ENCODE measurements around the gene RNF213.

The RNF213 gene

GRCh38 chr17:80422276-80422675 lies 161.6 kb downstream of the RNF213 start:
- in situ Hi-C loops (cut with HindIII; ENCODE audit: low pct_unique_long_range_greater_than_20kb, low sequenced_read_pairs): no loop called here
- no peak for DNase-seq (ENCODE audit: low read depth in 1 of 2, low spot score in 1 of 2)

DNA sequence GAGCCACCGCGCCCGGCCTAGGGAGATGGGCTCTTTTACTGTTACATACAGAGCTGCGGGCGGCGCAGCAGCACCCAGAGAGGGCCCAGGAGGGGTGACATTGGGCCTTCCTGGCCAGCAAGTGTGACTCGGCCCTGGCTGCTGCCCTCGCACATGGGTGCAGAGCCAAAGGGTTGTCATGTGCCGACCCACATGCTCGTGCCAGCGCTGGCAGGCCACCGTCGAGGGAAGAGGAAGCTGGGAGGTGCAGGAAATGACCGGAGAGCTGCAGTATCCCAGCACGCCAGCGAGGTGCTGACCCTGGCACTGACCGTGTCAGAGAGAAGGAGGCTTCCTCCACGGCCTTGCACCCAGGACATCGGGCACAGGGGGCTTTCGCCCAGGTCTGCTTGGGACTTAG lies 162.3 kb downstream of the RNF213 start:
- DNase-seq (ENCODE audit: low read depth in 1 of 2, low spot score in 1 of 2): no peak
- no peak for TF ChIP-seq JUND (IDR thresholded peaks at IDR 0.05; ENCODE audit: low read depth)
- in situ Hi-C loops (cut with HindIII; ENCODE audit: low pct_unique_long_range_greater_than_20kb, low sequenced_read_pairs): no loop called here

More at GRCh38 chr17:80422276-80422675, 161.6 kb downstream of the RNF213 start:
- TF ChIP-seq JUND (IDR thresholded peaks at IDR 0.05; ENCODE audit: low read depth): no peak

- in situ Hi-C loops (cut with HindIII; ENCODE audit: low pct_unique_long_range_greater_than_20kb, low sequenced_read_pairs): no loop called here
- TF ChIP-seq JUND (IDR thresholded peaks at IDR 0.05; ENCODE audit: low read depth): no peak
- DNase-seq (ENCODE audit: low read depth in 1 of 2, low spot score in 1 of 2): no peak
Observed at GRCh38 chr17:80423536-80424225, 163.0 kb downstream of the RNF213 start.

- no peak for TF ChIP-seq JUND (IDR thresholded peaks at IDR 0.05; ENCODE audit: low read depth)
- no peak for DNase-seq (ENCODE audit: low read depth in 1 of 2, low spot score in 1 of 2)
- in situ Hi-C loops (cut with HindIII; ENCODE audit: low pct_unique_long_range_greater_than_20kb, low sequenced_read_pairs): no loop called here
Observed at GRCh38 chr17:80424261-80424660, 163.6 kb downstream of the RNF213 start.

DNA sequence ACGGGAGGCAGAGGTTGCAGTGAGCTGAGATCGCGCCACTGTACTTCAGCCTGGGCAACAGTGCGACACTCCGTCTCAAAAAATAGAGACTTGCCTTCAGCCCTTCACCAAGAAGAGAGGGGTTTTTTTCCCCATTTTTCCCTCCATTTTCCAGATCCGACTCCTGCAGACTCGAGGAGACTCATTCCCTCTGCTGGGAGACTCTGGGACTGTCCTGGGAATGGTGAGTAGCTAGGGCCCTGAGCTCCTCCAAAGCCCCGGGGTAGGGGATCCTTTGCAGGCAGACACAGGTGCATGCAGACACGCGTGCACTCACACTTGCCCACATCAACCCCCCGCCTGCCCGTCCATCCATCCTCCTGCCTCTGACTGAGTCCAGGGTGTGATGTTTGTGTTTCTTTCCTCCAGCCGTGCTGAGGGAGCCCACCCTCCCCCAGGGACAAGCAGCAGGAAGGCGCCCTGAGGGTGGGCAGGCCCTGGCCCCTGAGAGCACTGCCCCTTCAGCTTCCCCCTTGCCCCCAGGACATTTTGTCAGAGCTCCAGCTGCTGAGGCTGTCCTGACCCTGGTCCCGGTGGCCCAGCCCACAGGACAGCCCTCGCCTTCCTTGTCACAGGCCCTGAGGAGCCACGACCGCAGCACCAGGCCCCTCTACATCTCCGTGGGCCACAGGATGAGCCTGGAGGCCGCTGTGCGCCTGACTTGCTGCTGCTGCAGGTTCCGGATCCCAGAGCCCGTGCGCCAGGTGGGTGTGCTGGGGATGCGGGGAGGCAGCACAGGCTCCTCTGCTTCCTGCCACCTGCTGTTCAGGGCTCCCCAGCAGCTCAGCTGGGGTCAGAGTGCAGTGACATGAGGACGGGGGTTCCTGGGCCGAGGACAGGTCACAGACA lies 164.5 kb downstream of the RNF213 start:
- in situ Hi-C loops (cut with HindIII; ENCODE audit: low pct_unique_long_range_greater_than_20kb, low sequenced_read_pairs): no loop called here
- TF ChIP-seq JUND (IDR thresholded peaks at IDR 0.05; ENCODE audit: low read depth): no peak
- no peak for DNase-seq (ENCODE audit: low read depth in 1 of 2, low spot score in 1 of 2)

GRCh38 chr17:80425835-80426426 lies 165.3 kb downstream of the RNF213 start:
- DNase-seq (ENCODE audit: low read depth in 1 of 2, low spot score in 1 of 2): no peak
- no peak for TF ChIP-seq JUND (IDR thresholded peaks at IDR 0.05; ENCODE audit: low read depth)
- in situ Hi-C loops (cut with HindIII; ENCODE audit: low pct_unique_long_range_greater_than_20kb, low sequenced_read_pairs): no loop called here

DNA sequence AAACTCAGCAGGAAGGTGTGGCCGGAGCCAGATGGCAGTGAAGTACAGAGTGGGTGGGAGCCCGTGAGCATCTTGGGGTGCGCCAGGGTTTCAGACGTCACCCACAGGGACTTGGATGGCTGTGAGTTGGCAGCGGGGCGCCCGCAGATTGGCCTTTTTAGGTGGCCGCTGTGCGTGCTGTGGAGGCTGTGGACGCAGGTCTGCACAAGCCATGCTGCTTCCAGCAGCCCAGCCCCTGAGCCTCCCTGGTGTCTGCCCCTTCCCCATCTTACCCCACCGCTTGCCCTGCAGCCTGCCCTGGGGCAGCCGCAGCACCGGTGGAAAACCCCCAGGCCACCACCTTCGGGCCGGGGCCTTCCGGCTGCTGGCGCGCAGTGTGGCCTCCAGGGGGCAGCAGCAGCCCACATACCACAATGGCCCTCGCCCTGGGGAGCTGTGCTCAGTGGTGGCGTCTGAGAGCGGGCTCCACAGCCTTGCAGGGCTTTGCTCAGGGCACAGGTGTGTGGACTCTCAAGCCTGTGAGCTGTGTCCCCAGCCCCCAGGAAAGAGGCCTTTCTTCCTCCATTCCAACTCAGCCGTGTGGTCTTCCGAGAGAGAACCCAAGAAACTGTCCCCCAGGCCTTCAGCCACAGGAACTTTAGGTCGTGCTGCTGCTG lies 166.1 kb downstream of the RNF213 start:
- in situ Hi-C loops (cut with HindIII; ENCODE audit: low pct_unique_long_range_greater_than_20kb, low sequenced_read_pairs): no loop called here
- peak; percentile 73 to 95 for DNase-seq (ENCODE audit: low read depth in 1 of 2, low spot score in 1 of 2)
- TF ChIP-seq JUND (IDR thresholded peaks at IDR 0.05; ENCODE audit: low read depth): no peak

GRCh38 chr17:80427366-80428282 lies 167.0 kb downstream of the RNF213 start:
- no peak for DNase-seq (ENCODE audit: low read depth in 1 of 2, low spot score in 1 of 2)
- TF ChIP-seq JUND (IDR thresholded peaks at IDR 0.05; ENCODE audit: low read depth): no peak
- in situ Hi-C loops (cut with HindIII; ENCODE audit: low pct_unique_long_range_greater_than_20kb, low sequenced_read_pairs): no loop called here

GRCh38 chr17:80428363-80428762 lies 167.7 kb downstream of the RNF213 start:
- TF ChIP-seq JUND (IDR thresholded peaks at IDR 0.05; ENCODE audit: low read depth): no peak
- no peak for DNase-seq (ENCODE audit: low read depth in 1 of 2, low spot score in 1 of 2)
- in situ Hi-C loops (cut with HindIII; ENCODE audit: low pct_unique_long_range_greater_than_20kb, low sequenced_read_pairs): no loop called here

DNA sequence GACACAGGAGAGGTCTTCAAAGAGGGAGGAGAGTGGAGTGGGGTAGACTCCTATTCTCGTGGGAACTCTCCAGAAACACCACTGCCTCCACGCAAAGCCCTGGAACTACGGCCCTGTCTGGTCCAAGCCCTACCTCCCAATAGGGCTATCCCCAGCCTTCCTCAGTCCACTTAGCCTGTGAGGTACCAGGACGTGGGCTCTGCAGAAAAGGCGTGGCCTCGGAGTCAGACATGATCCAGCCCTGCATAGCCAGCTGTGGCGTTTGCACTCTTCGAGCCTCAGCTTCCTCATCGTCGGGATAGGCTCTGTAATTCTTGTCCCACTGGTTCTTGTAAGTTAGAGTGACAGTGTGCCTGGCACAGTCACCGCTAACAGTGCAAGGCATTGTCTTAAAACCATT lies 168.1 kb downstream of the RNF213 start:
- TF ChIP-seq JUND (IDR thresholded peaks at IDR 0.05; ENCODE audit: low read depth): no peak
- peak in 1 of 2 experiments; percentile 25 for DNase-seq (ENCODE audit: low read depth in 1 of 2, low spot score in 1 of 2)
- in situ Hi-C loops (cut with HindIII; ENCODE audit: low pct_unique_long_range_greater_than_20kb, low sequenced_read_pairs): no loop called here

DNA sequence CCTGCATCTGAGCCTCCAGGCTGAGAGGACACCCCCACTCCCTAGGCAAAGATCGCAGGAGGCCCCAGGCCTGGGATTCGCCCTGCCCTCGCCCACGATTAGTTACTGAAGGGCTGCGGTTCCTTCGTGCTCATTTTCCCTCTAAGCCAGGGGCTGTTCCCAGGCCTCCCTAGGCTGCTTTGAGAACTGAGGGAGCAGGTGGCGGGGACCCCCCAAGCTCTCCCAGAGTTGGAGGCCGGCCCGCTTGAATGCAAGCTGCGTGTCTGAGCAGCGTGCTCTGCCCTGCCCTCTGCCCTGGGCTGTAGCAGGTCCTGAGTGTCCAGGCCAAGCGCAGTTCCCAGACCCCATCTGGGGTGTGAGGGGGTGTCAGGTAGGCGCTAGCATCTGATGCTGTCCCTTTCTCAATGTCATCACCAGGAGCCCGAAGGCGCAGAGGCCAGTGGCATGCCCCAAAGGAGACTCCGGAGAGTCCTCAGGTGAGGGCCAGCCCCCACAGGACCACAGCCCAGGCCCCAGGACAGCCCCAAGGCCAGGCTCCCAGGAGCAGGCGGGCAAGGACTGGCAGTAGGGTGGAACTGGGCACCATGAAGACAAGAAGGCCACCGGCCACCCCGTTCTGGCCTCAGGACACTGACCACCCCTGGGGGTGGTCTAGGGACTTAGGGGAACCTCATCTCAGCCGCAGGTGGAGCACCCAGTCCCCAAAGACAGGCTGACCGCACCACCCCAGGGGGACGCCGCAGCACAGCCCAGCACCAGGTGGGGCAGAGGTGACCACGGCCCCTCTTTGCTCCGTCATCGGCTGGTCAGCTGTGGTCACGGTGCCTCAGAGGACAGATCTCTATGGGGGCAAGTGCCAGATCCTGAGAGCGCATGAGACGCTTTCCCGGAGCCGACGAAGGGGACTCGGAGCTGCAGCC lies 169.0 kb downstream of the RNF213 start:
- no peak for DNase-seq (ENCODE audit: low read depth in 1 of 2, low spot score in 1 of 2)
- in situ Hi-C loops (cut with HindIII; ENCODE audit: low pct_unique_long_range_greater_than_20kb, low sequenced_read_pairs): no loop called here
- no peak for TF ChIP-seq JUND (IDR thresholded peaks at IDR 0.05; ENCODE audit: low read depth)
